KOPT-K1 (cell line): ENCODE data around the gene ATP5F1B.

Source experiments
- H3K27ac ChIP-seq: fragments of 200-600 bp; sonication (generic); 2 replicates; pipeline ENCODE4 v1.5.1; 2016; ENCODE audit warnings: antibody characterized with exemption, mild to moderate bottlenecking, low read depth, low read length; ENCODE audit not compliant: poor library complexity, severe bottlenecking
- H3K36me3 ChIP-seq: fragments of 200-600 bp; sonication (generic); 2 replicates; pipeline ENCODE4 v1.5.1; 2017; ENCODE audit warnings: antibody characterized with exemption, mild to moderate bottlenecking, low read length, moderate library complexity; ENCODE audit not compliant: insufficient read depth
- H3K9me3 ChIP-seq: fragments of 200-600 bp; sonication (generic); 2 replicates; pipeline ENCODE4 v1.5.1; 2017; ENCODE audit warnings: antibody characterized with exemption, low read length, mild to moderate bottlenecking; ENCODE audit not compliant: insufficient read depth, poor library complexity, severe bottlenecking

Gene ATP5F1B

DNA sequence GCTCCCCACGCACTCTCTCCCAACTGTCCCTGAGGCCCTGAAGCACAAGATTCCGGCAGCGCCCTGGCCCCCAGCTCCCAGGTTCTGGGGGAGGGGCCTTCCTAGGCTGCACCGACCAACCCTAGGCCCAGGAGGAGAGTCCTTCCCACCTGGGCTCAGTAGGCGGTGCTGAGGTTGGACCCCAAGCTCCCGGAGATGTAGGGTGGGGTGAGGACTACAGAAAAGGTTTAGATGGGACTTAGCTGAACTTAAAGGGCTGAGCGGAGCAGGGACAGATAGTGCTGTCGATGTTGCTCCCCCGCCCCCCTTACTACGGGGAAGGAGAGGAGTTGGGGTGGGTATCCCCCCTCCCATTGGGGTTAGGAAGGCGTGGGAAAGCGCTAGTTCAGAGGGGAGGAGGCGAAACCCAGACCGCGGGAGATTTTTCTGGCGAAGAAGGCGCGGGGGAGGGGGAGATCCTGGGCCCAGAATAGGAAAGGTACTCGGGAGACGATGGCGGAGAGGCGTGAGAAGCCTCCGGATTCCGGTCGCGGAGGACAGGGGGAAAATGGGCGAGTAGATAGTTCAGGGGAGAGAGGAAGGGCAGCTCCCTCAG lies 11.4 kb downstream of the ATP5F1B start:
- Histone ChIP-seq H3K9me3 (no peaks in the 10 kb centered on the region), H3K27ac (peak overlapping the region; percentile 84), H3K36me3 (peaks cover 24% of the 10 kb centered on the region)

DNA sequence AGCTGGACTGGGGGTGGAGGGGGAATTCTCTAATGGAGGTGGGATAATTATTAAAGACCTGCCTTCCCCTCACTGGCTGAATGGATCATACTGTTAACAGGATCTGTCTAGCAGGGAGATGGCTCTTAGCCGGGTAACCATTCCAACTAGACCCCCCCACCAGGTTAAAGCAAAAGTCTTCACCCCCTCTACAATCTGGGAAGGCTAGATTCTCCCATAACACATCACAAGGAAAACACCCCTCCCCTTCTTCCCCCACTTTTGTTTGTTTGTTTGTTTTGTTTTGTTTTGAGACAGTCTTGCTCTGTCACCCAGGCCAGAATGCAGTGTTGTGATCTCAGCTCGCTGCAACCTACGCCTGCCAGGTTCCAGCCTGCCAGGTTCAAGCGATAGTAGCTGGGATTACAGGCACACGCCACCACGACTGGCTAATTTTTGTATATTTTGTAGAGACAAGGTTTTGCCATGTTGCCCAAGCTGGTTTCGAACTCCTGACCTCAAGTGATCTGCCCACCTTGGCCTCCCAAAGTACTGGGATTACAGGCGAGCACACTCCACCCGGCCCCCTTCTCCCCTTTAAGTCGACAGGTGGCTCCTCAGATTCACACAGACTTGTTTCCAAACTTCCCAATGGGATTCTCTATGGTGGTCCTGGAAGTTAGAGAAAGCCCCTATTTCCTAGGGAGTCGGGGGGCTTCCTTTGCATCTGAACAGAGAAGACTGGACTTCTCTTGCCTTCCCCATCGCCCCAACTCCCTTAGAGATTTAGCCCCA lies 12.1 kb downstream of the ATP5F1B start:
- H3K36me3 ChIP-seq: peaks cover 18% of the 10 kb centered on the region
- H3K27ac ChIP-seq: peak overlapping the region; percentile 84
- no peaks in the 10 kb centered on the region for H3K9me3 ChIP-seq

DNA sequence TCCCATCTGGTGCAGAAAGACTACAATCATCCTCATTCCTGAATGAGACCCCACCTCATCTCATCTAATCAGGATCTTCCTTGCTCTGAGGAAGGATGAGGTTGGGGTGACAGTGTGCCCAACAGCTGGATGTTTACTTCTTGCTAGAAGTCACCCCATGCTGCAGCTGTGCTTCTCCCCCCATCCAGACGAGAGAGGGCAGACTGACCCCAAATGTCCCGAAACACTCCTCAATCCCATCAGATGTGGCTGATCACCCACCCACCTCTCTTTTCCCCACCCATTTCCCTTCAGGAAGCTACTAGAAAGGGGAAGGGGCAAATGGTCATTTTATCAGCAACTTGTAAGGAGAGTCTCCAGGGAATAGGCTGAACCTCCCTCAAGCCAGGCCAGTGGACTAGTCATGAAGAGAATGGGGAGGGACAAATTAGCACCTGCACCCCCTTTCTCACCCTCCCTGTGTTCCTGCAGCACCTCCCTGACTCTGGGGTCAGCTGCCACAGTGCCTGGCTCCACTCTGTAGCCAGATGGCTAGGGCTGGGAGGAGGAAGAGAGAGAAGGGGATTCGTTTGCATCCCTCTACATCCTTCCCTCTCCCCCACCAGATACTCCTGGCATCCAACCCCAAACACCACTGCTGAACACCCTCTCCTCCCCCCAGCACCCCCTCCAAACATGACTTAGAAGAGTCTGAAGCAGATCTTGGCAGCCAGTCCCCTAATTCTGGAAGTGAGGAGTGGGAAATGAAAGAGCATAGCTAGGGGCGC lies 12.9 kb downstream of the ATP5F1B start:
- peak overlapping the region; percentile 40 for H3K27ac ChIP-seq

GRCh38 chr12:56631790-56632700 lies 13.7 kb downstream of the ATP5F1B start:
- H3K9me3 ChIP-seq: no peaks in the 10 kb centered on the region
- peak overlapping the region; percentile 40 for H3K27ac ChIP-seq
- peaks cover 7% of the 10 kb centered on the region for H3K36me3 ChIP-seq

More for the DNA sequence above, 12.9 kb downstream of the ATP5F1B start:
- Histone ChIP-seq H3K9me3 (no peaks in the 10 kb centered on the region), H3K36me3 (peaks cover 10% of the 10 kb centered on the region)

DNA sequence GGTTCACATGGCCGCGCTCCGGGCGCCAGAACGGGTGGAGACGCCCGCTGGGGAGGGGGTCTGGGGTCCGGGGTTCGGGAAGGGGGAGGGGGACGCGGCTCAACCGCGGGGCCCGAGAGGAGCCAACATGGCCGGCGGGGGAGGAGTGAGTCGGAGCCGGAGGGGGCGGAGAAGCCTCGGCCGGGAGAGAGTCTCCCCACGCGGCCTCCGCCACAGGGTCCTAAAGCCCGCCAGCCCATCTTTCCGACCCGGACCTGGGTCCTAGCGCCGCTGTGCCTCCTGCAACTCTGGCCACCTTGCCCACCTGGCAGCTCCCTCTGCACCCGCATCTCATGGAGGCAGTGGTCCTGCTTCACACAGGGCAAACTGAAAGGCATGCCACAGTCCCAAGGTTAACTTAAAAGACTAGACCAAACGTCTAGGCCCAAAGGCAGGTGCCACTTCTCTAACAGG lies 15.6 kb downstream of the ATP5F1B start, which contains the start of gene BAZ2A:
TSS of gene BAZ2A (minus strand) at position 147 of the 453 bp plus-strand sequence. CDS start 12,796 bp downstream, outside the sequence.
- H3K36me3 ChIP-seq: peaks cover 19% of the 10 kb centered on the region
- H3K9me3 ChIP-seq: no peaks in the 10 kb centered on the region
- peak within 1 kb of the TSS; percentile 93 for H3K27ac ChIP-seq

DNA sequence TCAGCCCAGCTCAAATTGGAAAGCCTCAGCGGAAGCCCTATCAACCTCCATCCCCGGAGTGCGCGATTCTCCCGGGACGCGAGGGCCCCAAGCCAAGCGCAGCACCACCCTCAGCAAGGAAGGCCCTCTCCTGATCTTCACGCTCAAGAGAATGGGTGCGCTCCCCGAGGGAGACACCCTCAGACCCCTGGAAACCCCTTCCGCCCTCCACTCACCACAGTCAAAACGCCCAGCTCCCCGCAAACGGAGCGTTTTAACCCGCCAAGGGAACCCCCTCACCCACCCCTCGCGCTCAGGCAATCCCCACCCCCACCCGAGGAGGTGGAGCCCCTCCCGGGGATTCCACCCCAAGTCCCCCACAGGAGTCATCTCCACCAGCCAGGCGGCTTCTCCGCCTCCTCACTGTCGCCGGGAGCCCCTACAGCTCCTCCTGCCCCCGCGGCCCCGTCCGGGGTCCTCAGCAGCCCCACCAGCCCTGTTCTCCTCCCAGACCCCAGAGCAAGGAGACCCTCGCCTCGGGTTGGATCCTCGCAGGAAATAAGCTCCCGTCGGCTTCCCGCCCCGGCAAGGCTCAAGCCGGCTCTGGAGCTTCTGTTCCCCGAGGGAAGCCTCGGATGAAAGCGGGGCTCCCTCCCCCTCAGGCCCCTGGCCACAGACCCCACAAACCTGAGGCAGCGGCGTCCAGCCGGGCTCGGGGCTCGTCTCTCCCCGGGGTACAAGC lies 16.2 kb downstream of the ATP5F1B start:
- Histone ChIP-seq H3K36me3 (peaks cover 21% of the 10 kb centered on the region), H3K9me3 (no peaks in the 10 kb centered on the region), H3K27ac (peak overlapping the region; percentile 93)

GRCh38 chr12:56628671-56629458 lies 16.9 kb downstream of the ATP5F1B start:
- Histone ChIP-seq H3K9me3 (no peaks in the 10 kb centered on the region), H3K36me3 (peaks cover 26% of the 10 kb centered on the region), H3K27ac (peak overlapping the region; percentile 93)

GRCh38 chr12:56626701-56627100 lies 19.1 kb downstream of the ATP5F1B start:
- H3K27ac ChIP-seq: no peak overlapping the region
- H3K9me3 ChIP-seq: no peaks in the 10 kb centered on the region

DNA sequence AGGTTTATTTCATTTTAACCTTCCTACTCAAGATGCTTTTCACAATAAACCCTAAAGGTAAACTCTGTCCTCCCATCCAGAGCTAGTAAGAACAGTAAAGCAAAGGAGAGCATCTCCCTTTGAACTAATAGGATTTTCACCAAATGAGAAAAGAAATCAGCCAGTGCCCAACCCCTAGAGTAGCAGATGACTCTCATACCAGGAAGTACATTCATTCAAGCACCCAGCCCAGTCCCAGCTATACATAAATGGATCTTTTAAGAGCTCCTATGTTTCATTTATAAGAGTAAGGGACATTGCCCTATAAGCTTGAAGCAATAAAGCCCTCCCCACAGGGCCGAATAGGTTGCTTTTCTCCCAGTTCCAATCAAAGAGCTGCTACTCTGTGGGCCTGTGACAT lies 23.2 kb downstream of the ATP5F1B start:
- peaks cover 81% of the 10 kb centered on the region for H3K36me3 ChIP-seq
- no peaks in the 10 kb centered on the region for H3K9me3 ChIP-seq
- no peak overlapping the region for H3K27ac ChIP-seq

More at GRCh38 chr12:56626701-56627100, 19.1 kb downstream of the ATP5F1B start:
- H3K36me3 ChIP-seq: peaks cover 43% of the 10 kb centered on the region

GRCh38 chr12:56616925-56617324 lies 28.9 kb downstream of the ATP5F1B start:
- Histone ChIP-seq H3K36me3 (peaks cover 97% of the 10 kb centered on the region), H3K27ac (no peak overlapping the region), H3K9me3 (no peaks in the 10 kb centered on the region)

DNA sequence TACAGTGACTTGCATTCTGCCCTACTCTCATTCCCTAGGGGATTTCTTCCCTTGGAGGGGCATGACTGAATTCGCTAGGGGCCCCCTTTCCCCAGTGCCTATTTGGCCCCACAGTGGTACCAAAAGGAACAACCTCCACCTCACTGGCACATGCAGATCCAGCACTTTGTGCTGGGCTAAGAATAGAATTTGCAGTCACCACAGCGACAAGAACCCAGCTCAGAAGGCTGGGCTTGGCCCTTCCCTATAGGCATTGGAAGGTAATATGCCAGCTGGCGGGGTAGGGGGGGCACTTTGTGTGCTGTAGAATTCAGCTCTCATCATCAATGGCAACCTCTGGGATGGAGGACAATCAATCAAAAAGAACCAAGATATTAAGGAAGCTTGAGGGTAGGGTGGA lies 29.5 kb downstream of the ATP5F1B start:
- Histone ChIP-seq H3K9me3 (no peaks in the 10 kb centered on the region), H3K36me3 (peaks cover 97% of the 10 kb centered on the region), H3K27ac (no peak overlapping the region)

DNA sequence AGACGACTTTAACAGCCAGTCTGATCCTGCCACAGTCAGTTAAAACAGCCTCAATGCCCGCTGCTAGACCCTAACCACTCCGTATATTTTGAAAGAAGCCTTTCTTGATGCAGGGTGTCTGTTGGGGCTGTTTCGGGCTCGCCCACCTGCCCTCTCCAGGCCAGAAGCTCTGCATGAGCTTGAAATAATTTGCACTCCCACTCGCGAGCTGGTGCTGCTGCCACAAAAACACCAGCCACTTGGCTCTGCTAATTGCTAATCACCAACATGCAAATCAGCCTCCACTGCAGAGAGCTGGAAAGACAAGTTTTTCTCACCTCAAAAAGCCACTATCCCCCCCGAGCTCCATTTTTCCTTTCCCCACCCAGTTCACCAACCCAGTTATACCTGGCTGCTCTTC lies 31.2 kb downstream of the ATP5F1B start:
- H3K9me3 ChIP-seq: no peaks in the 10 kb centered on the region
- no peak overlapping the region for H3K27ac ChIP-seq
- H3K36me3 ChIP-seq: peaks cover 97% of the 10 kb centered on the region

DNA sequence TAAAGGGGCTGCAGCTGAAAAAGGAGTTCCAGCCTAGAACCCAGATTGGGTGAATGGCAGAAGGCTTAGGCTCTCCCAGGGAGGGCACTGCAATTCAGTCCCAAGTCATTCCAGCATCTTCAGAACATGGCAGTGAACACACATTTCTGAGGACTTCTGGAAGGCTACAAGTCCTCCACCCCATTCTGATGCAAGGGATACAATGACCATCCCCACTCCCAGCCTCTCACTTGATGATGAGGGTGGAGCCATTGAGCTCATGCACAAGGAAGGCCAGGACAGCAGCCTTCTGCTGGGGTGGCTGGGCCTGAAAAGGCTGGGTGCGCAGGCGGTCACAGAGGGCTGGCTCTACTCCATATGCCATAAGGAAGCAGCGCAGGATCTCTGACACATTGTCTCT lies 41.4 kb downstream of the ATP5F1B start:
- peaks cover 94% of the 10 kb centered on the region for H3K36me3 ChIP-seq
- no peak overlapping the region for H3K27ac ChIP-seq
- H3K9me3 ChIP-seq: no peaks in the 10 kb centered on the region
